Left ventricle myocardium inferior (tissue), 1 donor: ENCODE measurements around the gene FAM3A. TPM values are rescaled to one million over a fixed set of nuclear protein-coding genes. Genes with fewer than 3 reads are reported as not detected.

Experiments
- total RNA-seq: library from RNA; stranded (reverse); fragmentation: NEBNext Ultra II Directional; extraction: Animal tissue kit (Norgen Biotek cat#: 25700); gene quantifications from one replicate; pipeline ENCODE4 v1.2.1, GENCODE V29; 2021
- donor health status: DM: no; HTN: yes; CAD: no; lungs with severe emphysema.

The FAM3A gene
- total RNA-seq, 1 donor from 2014 or later, result 52.0 TPM

Other genes starting within 250 kb of the FAM3A start
- gene TEX28, start 221.1 kb downstream of the FAM3A start, total RNA-seq, result not detected
- gene TKTL1, start 220.4 kb downstream of the FAM3A start, total RNA-seq, result 11.7 TPM
- gene FLNA, start 141.6 kb downstream of the FAM3A start, total RNA-seq, result 225 TPM
- 55.6 TPM for gene EMD, start 136.9 kb downstream of the FAM3A start, total RNA-seq
- 1,850 TPM for gene RPL10, start 117.9 kb downstream of the FAM3A start, total RNA-seq
- gene DNASE1L1, start 107.0 kb downstream of the FAM3A start, total RNA-seq, result 56.3 TPM
- gene TAFAZZIN, start 104.7 kb downstream of the FAM3A start, total RNA-seq, result 39.8 TPM
- 84.1 TPM for gene ATP6AP1, start 87.6 kb downstream of the FAM3A start, total RNA-seq
- gene GDI1, start 79.1 kb downstream of the FAM3A start, total RNA-seq, result 79.3 TPM
- gene FAM50A, start 72.1 kb downstream of the FAM3A start, total RNA-seq, result 41.1 TPM
- gene PLXNA3, start 58.0 kb downstream of the FAM3A start, total RNA-seq, result 16.6 TPM
- gene LAGE3, start 37.0 kb downstream of the FAM3A start, total RNA-seq, result 18.0 TPM
- gene UBL4A, start 29.6 kb downstream of the FAM3A start, total RNA-seq, result 60.2 TPM
- 10.4 TPM for gene SLC10A3, start 25.6 kb downstream of the FAM3A start, total RNA-seq
- 10.9 TPM for gene G6PD, start 30.6 kb upstream of the FAM3A start, total RNA-seq
- 14.8 TPM for gene IKBKG, start 31.4 kb upstream of the FAM3A start, total RNA-seq
- gene CTAG1A, start 68.9 kb upstream of the FAM3A start, total RNA-seq, result not detected
- not detected for gene CTAG1B, start 103.0 kb upstream of the FAM3A start, total RNA-seq
- gene CTAG2, start 137.3 kb upstream of the FAM3A start, total RNA-seq, result not detected
- 14.8 TPM for gene GAB3, start 234.8 kb upstream of the FAM3A start, total RNA-seq
- gene DKC1, start 246.6 kb upstream of the FAM3A start, total RNA-seq, result 18.0 TPM